Heart left ventricle (tissue), 13 donors: ENCODE results near the gene ATF4.
A peak's percentile ranks its signal among the peaks of the same experiment; 100 is the strongest.

Source experiments
- POLR2A ChIP-seq, 2 donors: fragments of 450-650 bp; IDR thresholded peaks; one replicate each; pipeline ENCODE4 v1.6.1; 2017; ENCODE audit warnings: antibody characterized with exemption in 2 of 2, mild to moderate bottlenecking in 2 of 2, moderate library complexity in 2 of 2
- TF ChIP-seq, protein P1 (sequence below), 12 donors: fragments of 200-600 bp; sonication (generic) in 4 of 12; IDR thresholded peaks; one replicate each; pipeline versions ENCODE4 v1.5.0 to v1.8.0; 2018 to 2022; ENCODE audit warnings: antibody characterized with exemption in 12 of 12, mild to moderate bottlenecking in 5 of 12
- donor health status: ischemic (EF 13 %, LVEDD 7.1; RV severe dilation, severe dysfunction).
- donor health status: DM: no; HTN: yes; CAD: no.
- donor health status: DM: no; HTN: no; CAD: no.
- donor health status: ischemic (EF 25% LVEDD 6.9; RV normal size, moderate dysfunction).
- donor health status: ischemic (EF 25% LVEDD 5.7; RV mildly dilated, moderate dysfunction).
- donor health status: ischemic (EF 35%, LVEDD 5.7; RV mildly dilated, moderate dysfunction).
- donor health status: nonischemic (EF 11% LVEDD 7.7; RV severe dilation, severe dysfunction).
- donor health status: DM: yes; HTN: yes; CAD: no.
- donor health status: PGD.
- donor health status: ischemic (EF 29% LVEDD 5.4; RV normal size, mild dysfunction).
- donor health status: nonischemic (EF 23%, LVEDD 6.1; RV moderate dilation, normal function).

DNA sequence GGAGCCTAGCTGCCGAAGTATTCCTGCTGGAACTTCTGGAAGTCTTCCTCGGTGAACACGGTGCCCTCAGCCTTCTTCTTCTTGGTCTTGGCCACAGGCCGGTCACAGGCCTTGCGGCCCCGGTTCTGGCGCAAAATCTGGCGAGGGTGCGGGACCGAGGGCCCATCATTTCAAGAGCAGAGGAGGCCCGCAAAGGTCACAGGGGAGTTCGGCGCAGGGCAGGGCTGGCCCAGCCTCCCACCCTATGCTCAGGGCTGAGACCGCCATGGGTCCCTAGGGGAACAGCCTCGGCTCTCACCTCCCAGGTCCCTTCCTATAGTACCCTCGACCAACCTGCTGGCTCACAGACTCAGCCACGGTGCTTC is 9.1 kb downstream of the ATF4 start:
- no peak for TF ChIP-seq POLR2A (IDR thresholded peaks at IDR 0.05)
- TF ChIP-seq, protein P1, sequence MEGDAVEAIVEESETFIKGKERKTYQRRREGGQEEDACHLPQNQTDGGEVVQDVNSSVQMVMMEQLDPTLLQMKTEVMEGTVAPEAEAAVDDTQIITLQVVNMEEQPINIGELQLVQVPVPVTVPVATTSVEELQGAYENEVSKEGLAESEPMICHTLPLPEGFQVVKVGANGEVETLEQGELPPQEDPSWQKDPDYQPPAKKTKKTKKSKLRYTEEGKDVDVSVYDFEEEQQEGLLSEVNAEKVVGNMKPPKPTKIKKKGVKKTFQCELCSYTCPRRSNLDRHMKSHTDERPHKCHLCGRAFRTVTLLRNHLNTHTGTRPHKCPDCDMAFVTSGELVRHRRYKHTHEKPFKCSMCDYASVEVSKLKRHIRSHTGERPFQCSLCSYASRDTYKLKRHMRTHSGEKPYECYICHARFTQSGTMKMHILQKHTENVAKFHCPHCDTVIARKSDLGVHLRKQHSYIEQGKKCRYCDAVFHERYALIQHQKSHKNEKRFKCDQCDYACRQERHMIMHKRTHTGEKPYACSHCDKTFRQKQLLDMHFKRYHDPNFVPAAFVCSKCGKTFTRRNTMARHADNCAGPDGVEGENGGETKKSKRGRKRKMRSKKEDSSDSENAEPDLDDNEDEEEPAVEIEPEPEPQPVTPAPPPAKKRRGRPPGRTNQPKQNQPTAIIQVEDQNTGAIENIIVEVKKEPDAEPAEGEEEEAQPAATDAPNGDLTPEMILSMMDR (IDR thresholded peaks at IDR 0.05), result peak in 3 of 12 donors; percentile 20 to 43 (median 31)
